ENCODE data around the gene CYP19A1.
"Not testable (repeated sequence)": the region's sequence is repeated elsewhere in the genome, so short reads cannot be mapped to it uniquely, and the experiment has no call there.

CYP19A1 gene

GRCh38 chr15:51201581-51201980 lies 136.8 kb downstream of the CYP19A1 start:
- no peak for DNase-seq

- no peak for DNase-seq
Measured at GRCh38 chr15:51200792-51201191, 137.6 kb downstream of the CYP19A1 start.

GRCh38 chr15:51199541-51199940 lies 138.9 kb downstream of the CYP19A1 start:
- DNase-seq = no peak

- no peak for DNase-seq
Measured at GRCh38 chr15:51198701-51199232, 139.6 kb downstream of the CYP19A1 start.

GRCh38 chr15:51195459-51195858 lies 142.9 kb downstream of the CYP19A1 start:
- DNase-seq = no peak

GRCh38 chr15:51193979-51194378 lies 144.4 kb downstream of the CYP19A1 start:
- no peak for DNase-seq

GRCh38 chr15:51193526-51193925 lies 144.9 kb downstream of the CYP19A1 start:
- DNase-seq = no peak

- DNase-seq = peak; percentile 70
Measured at GRCh38 chr15:51192521-51193280, 145.7 kb downstream of the CYP19A1 start.

GRCh38 chr15:51191766-51192165 lies 146.6 kb downstream of the CYP19A1 start:
- DNase-seq = no peak

- DNase-seq = no peak
Measured at GRCh38 chr15:51191072-51191670, 147.2 kb downstream of the CYP19A1 start.

GRCh38 chr15:51190424-51191068 lies 147.8 kb downstream of the CYP19A1 start:
- DNase-seq = no peak

GRCh38 chr15:51189669-51190385 lies 148.6 kb downstream of the CYP19A1 start:
- DNase-seq = no peak

GRCh38 chr15:51188791-51189190 lies 149.6 kb downstream of the CYP19A1 start:
- DNase-seq = not testable (repeated sequence)

- DNase-seq = no peak
Measured at GRCh38 chr15:51186891-51187290, 151.5 kb downstream of the CYP19A1 start.

- no peak for DNase-seq
Measured at GRCh38 chr15:51186181-51186705, 152.2 kb downstream of the CYP19A1 start.

GRCh38 chr15:51185213-51186159 lies 152.9 kb downstream of the CYP19A1 start:
- DNase-seq = no peak

GRCh38 chr15:51184627-51185026 lies 153.8 kb downstream of the CYP19A1 start:
- no peak for DNase-seq

- DNase-seq = no peak
Measured at GRCh38 chr15:51183076-51183475, 155.3 kb downstream of the CYP19A1 start.

GRCh38 chr15:51181905-51182304 lies 156.5 kb downstream of the CYP19A1 start:
- no peak for DNase-seq

- DNase-seq = no peak
Measured at GRCh38 chr15:51181221-51181620, 157.2 kb downstream of the CYP19A1 start.

- DNase-seq = no peak
Measured at GRCh38 chr15:51180534-51180933, 157.9 kb downstream of the CYP19A1 start.

- no peak for DNase-seq
Measured at GRCh38 chr15:51180011-51180410, 158.4 kb downstream of the CYP19A1 start.

All from activated CD8-positive, alpha-beta memory T cell treated with anti-CD3 and anti-CD28 coated beads, Interleukin-2, amount 50 U/mL, for 4 hours (primary cell).